Inflammatory macrophage treated with lipopolysaccharide for 4 hours (primary cell): ENCODE data around the gene DPM1.
A peak's percentile ranks its signal among the peaks of the same experiment; 100 is the strongest.
"Not testable (repeated sequence)": the region's sequence is repeated elsewhere in the genome, so short reads cannot be mapped to it uniquely, and the experiment has no call there.

Experiments used
- DNase-seq: peaks from one replicate; pipeline ENCODE4 v3.0.0-alpha.2; 2020

DPM1 gene

GRCh38 chr20:50978533-50978932 is 20.2 kb upstream of the DPM1 start:
- DNase-seq: not testable (repeated sequence)

- no peak for DNase-seq
Observed at GRCh38 chr20:50977066-50978021, 19.0 kb upstream of the DPM1 start.

- no peak for DNase-seq
Observed at GRCh38 chr20:50975701-50976330, 17.5 kb upstream of the DPM1 start.

GRCh38 chr20:50969912-50970311 is 11.6 kb upstream of the DPM1 start:
- DNase-seq: no peak

GRCh38 chr20:50969435-50969834 is 11.1 kb upstream of the DPM1 start:
- no peak for DNase-seq

GRCh38 chr20:50968289-50968688 is 10.0 kb upstream of the DPM1 start:
- DNase-seq: no peak

- no peak for DNase-seq
Observed at GRCh38 chr20:50967586-50967985, 9.3 kb upstream of the DPM1 start.

- no peak for DNase-seq
Observed at GRCh38 chr20:50959543-50960126, 1.3 kb upstream of the DPM1 start.

- DNase-seq: peak; percentile 99
Observed at GRCh38 chr20:50958615-50959542, 547 bp upstream of the DPM1 start, which contains the start of gene MOCS3. MOCS3 (plus strand) TSS chr20:50958818; CDS start chr20:50958843, 25 bp downstream.

GRCh38 chr20:50957276-50957675 is 1.1 kb downstream of the DPM1 start:
- DNase-seq: no peak

- DNase-seq: no peak
Observed at GRCh38 chr20:50953821-50954220, 4.5 kb downstream of the DPM1 start.

GRCh38 chr20:50953196-50953595 is 5.1 kb downstream of the DPM1 start:
- no peak for DNase-seq

GRCh38 chr20:50948132-50948785 is 10.1 kb downstream of the DPM1 start:
- no peak for DNase-seq

GRCh38 chr20:50943069-50943468 is 15.3 kb downstream of the DPM1 start:
- no peak for DNase-seq

GRCh38 chr20:50933589-50933988 is 24.7 kb downstream of the DPM1 start:
- DNase-seq: no peak

GRCh38 chr20:50932691-50933280 is 25.5 kb downstream of the DPM1 start:
- no peak for DNase-seq

- DNase-seq: no peak
Observed at GRCh38 chr20:50932016-50932485, 26.3 kb downstream of the DPM1 start.

- peak; percentile 90 for DNase-seq
Observed at GRCh38 chr20:50931306-50932015, 26.9 kb downstream of the DPM1 start, which contains the start of gene ADNP. ADNP (minus strand) TSS chr20:50931437; CDS start chr20:50903996, 27,441 bp downstream.

- DNase-seq: peak; percentile 45
Observed at GRCh38 chr20:50930976-50931305, 27.4 kb downstream of the DPM1 start.

GRCh38 chr20:50930139-50930975 is 28.0 kb downstream of the DPM1 start:
- DNase-seq: no peak
